ENCODE results near the gene CDPF1.

DNA sequence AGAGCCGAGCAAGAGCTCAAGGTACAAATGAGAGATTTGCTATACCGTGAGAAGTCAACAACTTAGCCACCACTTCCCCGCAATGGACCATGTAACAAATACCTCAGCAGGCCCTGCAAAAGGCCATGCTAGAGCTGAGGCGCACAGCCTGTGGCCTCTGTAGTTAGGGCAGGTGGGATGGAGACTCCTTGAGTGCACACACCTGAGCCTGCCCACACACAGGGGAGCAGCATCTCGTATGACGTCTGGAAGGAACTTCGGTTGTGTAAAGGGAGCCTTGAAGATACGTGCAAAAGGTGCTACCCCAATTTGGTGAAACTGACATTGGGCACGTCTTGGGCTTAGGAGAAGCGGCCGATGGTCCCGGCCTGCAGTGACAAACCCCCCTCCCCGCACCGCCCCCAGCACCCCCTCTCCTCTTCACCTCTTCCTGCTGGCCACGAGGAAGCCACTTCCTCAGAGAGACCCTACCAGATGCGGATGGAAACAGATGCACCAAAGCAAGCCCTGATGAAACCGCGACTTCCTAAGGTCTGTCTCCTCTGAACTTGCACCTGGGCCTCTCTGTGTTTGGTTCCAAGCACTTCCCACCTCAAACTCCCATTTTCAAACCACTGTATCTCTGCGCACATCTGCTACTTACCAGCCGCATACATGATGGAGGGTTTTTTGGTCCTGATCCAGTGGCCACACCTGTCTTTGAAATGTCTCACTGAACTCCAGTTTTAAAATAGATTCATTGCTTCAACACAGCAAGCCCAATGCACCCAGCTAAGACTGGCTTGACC is 10.6 kb downstream of the CDPF1 start:
- TF ChIP-seq, protein P1, sequence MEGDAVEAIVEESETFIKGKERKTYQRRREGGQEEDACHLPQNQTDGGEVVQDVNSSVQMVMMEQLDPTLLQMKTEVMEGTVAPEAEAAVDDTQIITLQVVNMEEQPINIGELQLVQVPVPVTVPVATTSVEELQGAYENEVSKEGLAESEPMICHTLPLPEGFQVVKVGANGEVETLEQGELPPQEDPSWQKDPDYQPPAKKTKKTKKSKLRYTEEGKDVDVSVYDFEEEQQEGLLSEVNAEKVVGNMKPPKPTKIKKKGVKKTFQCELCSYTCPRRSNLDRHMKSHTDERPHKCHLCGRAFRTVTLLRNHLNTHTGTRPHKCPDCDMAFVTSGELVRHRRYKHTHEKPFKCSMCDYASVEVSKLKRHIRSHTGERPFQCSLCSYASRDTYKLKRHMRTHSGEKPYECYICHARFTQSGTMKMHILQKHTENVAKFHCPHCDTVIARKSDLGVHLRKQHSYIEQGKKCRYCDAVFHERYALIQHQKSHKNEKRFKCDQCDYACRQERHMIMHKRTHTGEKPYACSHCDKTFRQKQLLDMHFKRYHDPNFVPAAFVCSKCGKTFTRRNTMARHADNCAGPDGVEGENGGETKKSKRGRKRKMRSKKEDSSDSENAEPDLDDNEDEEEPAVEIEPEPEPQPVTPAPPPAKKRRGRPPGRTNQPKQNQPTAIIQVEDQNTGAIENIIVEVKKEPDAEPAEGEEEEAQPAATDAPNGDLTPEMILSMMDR (IDR thresholded peaks at IDR 0.05): no peak
- TF ChIP-seq POLR2A (IDR thresholded peaks at IDR 0.05): no peak
